DMS53 (cell line): ENCODE data around the gene CDK14.

Source experiments
- DNase-seq: peaks from one replicate; lab custom pipeline; 2025; lab: John Stamatoyannopoulos, UW

The CDK14 gene

GRCh38 chr7:91005841-91006240 is 409.7 kb downstream of the CDK14 start:
- no peak for DNase-seq

- DNase-seq, result no peak
Observed at GRCh38 chr7:91007371-91007770, 411.2 kb downstream of the CDK14 start.

- no peak for DNase-seq
Observed at GRCh38 chr7:91013078-91013477, 417.0 kb downstream of the CDK14 start.

- DNase-seq, result peak; percentile 78
Observed at GRCh38 chr7:91019686-91020385, 423.7 kb downstream of the CDK14 start.

GRCh38 chr7:91020636-91021385 is 424.7 kb downstream of the CDK14 start:
- DNase-seq, result no peak

GRCh38 chr7:91021956-91022355 is 425.8 kb downstream of the CDK14 start:
- DNase-seq, result no peak

- no peak for DNase-seq
Observed at GRCh38 chr7:91025906-91026390, 429.8 kb downstream of the CDK14 start.

- no peak for DNase-seq
Observed at GRCh38 chr7:91029688-91030087, 433.6 kb downstream of the CDK14 start.

- DNase-seq, result no peak
Observed at GRCh38 chr7:91030680-91031380, 434.7 kb downstream of the CDK14 start.

- peak; percentile 86 for DNase-seq
Observed at GRCh38 chr7:91031757-91032156, 435.6 kb downstream of the CDK14 start.

- DNase-seq, result peak; percentile 69
Observed at GRCh38 chr7:91033574-91033973, 437.5 kb downstream of the CDK14 start.

GRCh38 chr7:91034459-91035368 is 438.6 kb downstream of the CDK14 start:
- DNase-seq, result peak; percentile 95

GRCh38 chr7:91039033-91039432 is 442.9 kb downstream of the CDK14 start:
- no peak for DNase-seq

- DNase-seq, result no peak
Observed at GRCh38 chr7:91041141-91041540, 445.0 kb downstream of the CDK14 start.

- no peak for DNase-seq
Observed at GRCh38 chr7:91041901-91042484, 445.9 kb downstream of the CDK14 start.

- no peak for DNase-seq
Observed at GRCh38 chr7:91043186-91043585, 447.1 kb downstream of the CDK14 start.

- DNase-seq, result no peak
Observed at GRCh38 chr7:91043924-91044645, 448.0 kb downstream of the CDK14 start.

- DNase-seq, result no peak
Observed at GRCh38 chr7:91045606-91046005, 449.5 kb downstream of the CDK14 start.

GRCh38 chr7:91046322-91047089 is 450.4 kb downstream of the CDK14 start:
- peak; percentile 48 for DNase-seq

GRCh38 chr7:91047636-91048035 is 451.5 kb downstream of the CDK14 start:
- DNase-seq, result no peak
